Stimulated activated CD8-positive, alpha-beta memory T cell treated with anti-CD3 and anti-CD28 coated beads, Interleukin-12 subunit alpha, Interleukin-12 subunit beta, amount 100 ng/mL, for 4 hours (primary cell): ENCODE measurements around the gene PTPRN2.
"Not testable (repeated sequence)": the region's sequence is repeated elsewhere in the genome, so short reads cannot be mapped to it uniquely, and the experiment has no call there.

Experiments used
- DNase-seq: peaks from one replicate; pipeline ENCODE4 v3.0.0-alpha.2; 2020; ENCODE audit warnings: low read depth

PTPRN2 gene

GRCh38 chr7:157676001-157676400, 911.6 kb downstream of the PTPRN2 start:
- DNase-seq: no peak

GRCh38 chr7:157675427-157675927, 912.1 kb downstream of the PTPRN2 start:
- no peak for DNase-seq

GRCh38 chr7:157674715-157675426, 912.8 kb downstream of the PTPRN2 start:
- no peak for DNase-seq

GRCh38 chr7:157674027-157674714, 913.5 kb downstream of the PTPRN2 start:
- no peak for DNase-seq

GRCh38 chr7:157673573-157673972, 914.0 kb downstream of the PTPRN2 start:
- no peak for DNase-seq

- no peak for DNase-seq
These were observed 916.0 kb downstream of the PTPRN2 start for GRCh38 chr7:157671358-157672255.

- DNase-seq: no peak
These were observed 916.9 kb downstream of the PTPRN2 start for GRCh38 chr7:157670490-157671357.

- no peak for DNase-seq
These were observed 917.8 kb downstream of the PTPRN2 start for GRCh38 chr7:157669768-157670351.

GRCh38 chr7:157668884-157669767, 918.5 kb downstream of the PTPRN2 start:
- no peak for DNase-seq

- DNase-seq: no peak
These were observed 919.3 kb downstream of the PTPRN2 start for GRCh38 chr7:157668221-157668883.

GRCh38 chr7:157667731-157668130, 919.9 kb downstream of the PTPRN2 start:
- DNase-seq: no peak

GRCh38 chr7:157667261-157667660, 920.4 kb downstream of the PTPRN2 start:
- DNase-seq: no peak

- DNase-seq: no peak
These were observed 921.0 kb downstream of the PTPRN2 start for GRCh38 chr7:157666530-157667040.

- DNase-seq: not testable (repeated sequence)
These were observed 922.0 kb downstream of the PTPRN2 start for GRCh38 chr7:157665634-157665988.

GRCh38 chr7:157664871-157665633, 922.6 kb downstream of the PTPRN2 start:
- DNase-seq: no peak

- no peak for DNase-seq
These were observed 923.6 kb downstream of the PTPRN2 start for GRCh38 chr7:157664034-157664433.

- no peak for DNase-seq
These were observed 924.5 kb downstream of the PTPRN2 start for GRCh38 chr7:157662981-157663716.
